Kidney (tissue), 14 donors: ENCODE measurements around the gene SLC13A2. TPM values are rescaled to one million over a fixed set of nuclear protein-coding genes. Genes with fewer than 3 reads are reported as not detected.
A peak's percentile ranks its signal among the peaks of the same experiment; 100 is the strongest.

Experiments used
- DNase-seq, 5 donors: peaks; one replicate each; pipeline ENCODE4 v3.0.0-alpha.2; 2013 to 2020
- FAIRE-seq: peaks from 2 replicates; lab custom pipeline; 2012; peaks lifted over from hg19 to GRCh38; lab: Jason Lieb, UNC
- H3K27ac ChIP-seq, 2 donors: one replicate each; pipeline ENCODE4 v1.7.0; 2013; ENCODE audit warnings: low read depth in 2 of 2, low read length in 2 of 2, inconsistent platforms in 1 of 2
- H3K27me3 ChIP-seq: one replicate; pipeline ENCODE4 v1.7.1; 2013; ENCODE audit warnings: low read length, inconsistent platforms; ENCODE audit not compliant: control insufficient read depth, insufficient read depth
- H3K36me3 ChIP-seq, 3 donors: one replicate each; pipeline versions ENCODE4 v1.7.0 to v1.7.1; 2013; ENCODE audit warnings: low read length in 3 of 3, control low read depth in 1 of 3, inconsistent platforms in 1 of 3; ENCODE audit not compliant: insufficient read depth in 3 of 3, control insufficient read depth in 2 of 3
- H3K4me1 ChIP-seq, 3 donors: one replicate each; pipeline versions ENCODE4 v1.7.0 to v1.7.1; 2013; ENCODE audit warnings: low read length in 3 of 3, inconsistent platforms in 1 of 3, low read depth in 1 of 3; ENCODE audit not compliant: control insufficient read depth in 2 of 3, insufficient read depth in 2 of 3
- H3K4me3 ChIP-seq, 3 donors: one replicate each; pipeline versions ENCODE4 v1.7.0 to v1.8.1; 2013; ENCODE audit warnings: low read length in 3 of 3, control low read depth in 1 of 3, inconsistent platforms in 1 of 3
- H3K9ac ChIP-seq, 3 donors: one replicate each; pipeline versions ENCODE4 v1.7.0 to v1.7.1; 2013; ENCODE audit warnings: low read length in 3 of 3, control low read depth in 1 of 3, inconsistent platforms in 1 of 3
- H3K9me3 ChIP-seq, 3 donors: one replicate each; pipeline versions ENCODE4 v1.7.0 to v1.7.1; 2013; ENCODE audit warnings: low read length in 3 of 3, control low read depth in 1 of 3, inconsistent platforms in 1 of 3; ENCODE audit not compliant: control insufficient read depth in 2 of 3, insufficient read depth in 1 of 3
- intact Hi-C: fragments of 100-400 bp; cut with DNase I; formaldehyde crosslinking; loops from one replicate; pipeline ENCODE4 v1.11.1; 2022
- polyA plus RNA-seq: library from polyadenylated mRNA; stranded (reverse); fragments of 350-450 nt; fragmentation: Illumina TruSeq; extraction: RNeasy Lipid Tissue Mini Kit (QIAGEN cat#74804); gene quantifications from one replicate; pipeline ENCODE4 v1.2.3, GENCODE V29; 2014; ENCODE audit warnings: low read depth, low replicate concordance; ENCODE audit not compliant: insufficient read depth
- total RNA-seq: library from RNA; stranded (reverse); fragmentation: NEBNext Ultra II Directional; extraction: Animal tissue kit (Norgen Biotek cat#: 25700); gene quantifications from one replicate; pipeline ENCODE4 v1.2.1, GENCODE V29; 2021
- TF ChIP-seq, protein P1 (sequence below): IDR thresholded peaks from 3 replicates; pipeline ENCODE4 v1.5.1; 2012; ENCODE audit warnings: mild to moderate bottlenecking, moderate library complexity, borderline replicate concordance; ENCODE audit not compliant: insufficient read depth; ENCODE audit errors: extremely low read depth
- donor health status: control.
- donor health status: control.
- donor health status: control.
- donor health status: control.
- donor health status: control.
- donor health status: DM: yes; HTN: yes; CAD: no.
- donor health status: Normal renal cell carcinoma (clear cell type).

SLC13A2 gene
- total and polyA plus RNA-seq, 2 donors from 2014 or later: 1.1 to 69.0 TPM

DNA sequence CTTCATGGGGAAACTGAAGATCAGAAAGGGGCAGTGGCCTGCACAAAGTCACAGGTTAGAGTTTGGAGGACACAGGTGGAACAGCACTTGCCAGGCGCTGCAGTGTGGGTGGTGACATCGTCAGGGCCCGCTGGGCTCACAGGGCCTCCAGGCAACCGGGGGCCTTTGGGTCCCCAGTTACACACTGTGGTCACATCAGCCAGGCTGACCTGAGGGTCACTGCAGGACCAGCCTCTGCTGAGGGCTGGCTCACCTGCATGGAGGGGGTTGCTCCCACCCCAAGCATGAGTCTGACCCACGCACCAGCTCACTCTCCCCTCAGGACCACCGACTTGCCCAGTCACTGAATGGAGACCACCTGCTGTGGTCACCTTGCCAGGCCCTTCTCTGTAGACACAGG is 49.7 kb downstream of the SLC13A2 start:
- DNase-seq (no peak), FAIRE-seq (no peak)
- H3K27ac ChIP-seq: no peak overlapping the region
- intact Hi-C loops: no loop called here
- H3K4me1 ChIP-seq: peaks cover 0 to 11% (median 3%) of the 10 kb centered on the region in 3 donors
- no peaks in the 10 kb centered on the region for H3K9me3 ChIP-seq
- no peaks in the 10 kb centered on the region for H3K27me3 ChIP-seq
- H3K4me3 ChIP-seq: no peak overlapping the region
- TF ChIP-seq, protein P1, sequence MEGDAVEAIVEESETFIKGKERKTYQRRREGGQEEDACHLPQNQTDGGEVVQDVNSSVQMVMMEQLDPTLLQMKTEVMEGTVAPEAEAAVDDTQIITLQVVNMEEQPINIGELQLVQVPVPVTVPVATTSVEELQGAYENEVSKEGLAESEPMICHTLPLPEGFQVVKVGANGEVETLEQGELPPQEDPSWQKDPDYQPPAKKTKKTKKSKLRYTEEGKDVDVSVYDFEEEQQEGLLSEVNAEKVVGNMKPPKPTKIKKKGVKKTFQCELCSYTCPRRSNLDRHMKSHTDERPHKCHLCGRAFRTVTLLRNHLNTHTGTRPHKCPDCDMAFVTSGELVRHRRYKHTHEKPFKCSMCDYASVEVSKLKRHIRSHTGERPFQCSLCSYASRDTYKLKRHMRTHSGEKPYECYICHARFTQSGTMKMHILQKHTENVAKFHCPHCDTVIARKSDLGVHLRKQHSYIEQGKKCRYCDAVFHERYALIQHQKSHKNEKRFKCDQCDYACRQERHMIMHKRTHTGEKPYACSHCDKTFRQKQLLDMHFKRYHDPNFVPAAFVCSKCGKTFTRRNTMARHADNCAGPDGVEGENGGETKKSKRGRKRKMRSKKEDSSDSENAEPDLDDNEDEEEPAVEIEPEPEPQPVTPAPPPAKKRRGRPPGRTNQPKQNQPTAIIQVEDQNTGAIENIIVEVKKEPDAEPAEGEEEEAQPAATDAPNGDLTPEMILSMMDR: no peak
- no peaks in the 10 kb centered on the region for H3K36me3 ChIP-seq
- H3K9ac ChIP-seq: no peak overlapping the region

DNA sequence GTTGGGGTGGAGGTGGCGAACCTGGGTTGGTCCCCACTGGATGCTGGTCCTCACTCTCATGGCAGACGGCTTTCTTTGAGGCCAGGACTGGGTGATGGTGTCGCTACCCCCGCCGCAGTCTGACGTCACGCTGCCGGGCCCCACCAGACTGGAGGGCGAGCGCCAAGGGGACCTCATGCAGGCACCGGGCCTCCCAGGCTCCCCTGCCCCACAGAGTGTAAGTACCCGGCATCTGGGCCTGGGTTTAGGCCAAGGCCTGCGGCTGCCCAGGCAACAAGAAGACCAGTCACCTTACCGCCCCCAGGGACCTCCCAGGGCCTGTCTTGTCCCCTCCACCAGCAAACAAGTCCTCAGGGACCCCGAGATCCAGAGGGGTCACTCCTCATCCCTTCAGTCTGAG is 50.4 kb downstream of the SLC13A2 start:
- no peak for DNase-seq
- H3K4me1 ChIP-seq: peaks cover 0 to 11% (median 3%) of the 10 kb centered on the region in 3 donors

DNA sequence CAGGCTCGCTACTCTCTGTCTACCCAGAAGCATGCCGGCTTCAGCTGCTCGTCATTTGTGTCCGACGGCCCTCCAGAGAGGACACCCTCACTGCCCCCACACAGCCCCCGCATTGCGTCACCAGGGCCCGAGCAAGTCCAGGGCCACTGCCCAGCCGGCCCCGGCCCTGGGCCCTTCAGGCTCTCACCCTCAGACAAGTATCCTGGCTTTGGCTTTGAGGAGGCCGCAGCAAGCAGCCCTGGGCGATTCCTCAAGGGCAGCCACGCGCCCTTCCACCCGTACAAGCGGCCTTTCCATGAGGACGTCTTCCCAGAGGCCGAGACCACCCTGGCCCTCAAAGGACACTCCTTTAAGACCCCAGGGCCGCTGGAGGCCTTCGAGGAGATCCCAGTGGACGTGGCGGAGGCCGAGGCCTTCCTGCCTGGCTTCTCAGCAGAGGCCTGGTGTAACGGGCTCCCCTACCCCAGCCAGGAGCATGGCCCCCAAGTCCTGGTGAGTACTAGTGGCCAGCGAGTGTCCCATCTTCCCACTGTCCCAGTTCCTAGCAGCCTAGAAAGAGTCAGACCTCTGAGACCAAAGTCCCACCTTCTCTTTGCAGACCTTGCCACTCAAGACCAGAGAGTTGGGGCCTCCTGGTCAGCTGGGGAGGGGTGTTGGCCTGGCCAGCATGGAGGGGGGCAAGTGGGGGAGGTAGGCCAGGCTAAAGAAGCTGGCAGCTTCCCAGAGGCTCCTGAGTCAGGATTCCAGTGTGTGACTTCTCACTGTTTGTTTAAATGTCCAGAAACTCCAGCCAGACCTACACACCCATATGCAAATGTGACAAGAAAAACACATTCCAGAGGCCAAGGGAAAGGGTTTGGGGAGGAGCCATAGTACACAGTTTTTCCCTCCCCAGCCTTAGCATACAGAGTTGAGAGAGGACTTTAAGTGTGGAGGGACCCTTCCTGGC is 51.3 kb downstream of the SLC13A2 start:
- no peak for FAIRE-seq
- intact Hi-C loops: no loop called here

More for the DNA sequence above, 50.4 kb downstream of the SLC13A2 start:
- no peaks in the 10 kb centered on the region for H3K36me3 ChIP-seq
- intact Hi-C loops: no loop called here
- H3K4me3 ChIP-seq: no peak overlapping the region
- no peaks in the 10 kb centered on the region for H3K9me3 ChIP-seq
- H3K27me3 ChIP-seq: no peaks in the 10 kb centered on the region
- H3K27ac ChIP-seq: no peak overlapping the region
- no peak for FAIRE-seq
- no peak overlapping the region for H3K9ac ChIP-seq
- TF ChIP-seq, protein P1: no peak

More for the DNA sequence above, 51.3 kb downstream of the SLC13A2 start:
- Histone ChIP-seq H3K36me3 (no peaks in the 10 kb centered on the region), H3K27me3 (no peaks in the 10 kb centered on the region), H3K4me3 (peak overlapping the region in 1 of 3 donors; percentile 32), H3K27ac (peak overlapping the region in 1 of 2 donors; percentile 60), H3K9ac (peak overlapping the region in 1 of 3 donors; percentile 46), H3K9me3 (no peaks in the 10 kb centered on the region), H3K4me1 (peaks cover 0 to 11% (median 3%) of the 10 kb centered on the region in 3 donors)
- DNase-seq: peak; percentile 74 to 92 (median 85)
- TF ChIP-seq, protein P1: no peak
